ENCODE results near the gene GALNT16.

DNA sequence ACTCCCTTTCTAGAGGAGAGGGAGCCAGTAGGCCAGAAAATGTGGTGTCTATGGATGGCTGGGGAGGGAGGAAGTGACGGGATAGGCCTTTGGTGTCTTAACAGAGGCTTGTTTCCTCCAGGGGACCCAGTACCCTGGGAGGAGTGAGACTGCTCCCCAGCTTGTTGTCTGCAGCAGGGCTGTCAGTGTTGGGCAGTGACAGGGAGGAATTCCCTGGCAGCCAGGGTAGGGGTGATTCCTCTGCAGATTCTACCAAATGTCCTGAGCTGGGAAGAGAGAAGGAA, 64.0 kb downstream of the GALNT16 start:
- TF ChIP-seq, protein P1, sequence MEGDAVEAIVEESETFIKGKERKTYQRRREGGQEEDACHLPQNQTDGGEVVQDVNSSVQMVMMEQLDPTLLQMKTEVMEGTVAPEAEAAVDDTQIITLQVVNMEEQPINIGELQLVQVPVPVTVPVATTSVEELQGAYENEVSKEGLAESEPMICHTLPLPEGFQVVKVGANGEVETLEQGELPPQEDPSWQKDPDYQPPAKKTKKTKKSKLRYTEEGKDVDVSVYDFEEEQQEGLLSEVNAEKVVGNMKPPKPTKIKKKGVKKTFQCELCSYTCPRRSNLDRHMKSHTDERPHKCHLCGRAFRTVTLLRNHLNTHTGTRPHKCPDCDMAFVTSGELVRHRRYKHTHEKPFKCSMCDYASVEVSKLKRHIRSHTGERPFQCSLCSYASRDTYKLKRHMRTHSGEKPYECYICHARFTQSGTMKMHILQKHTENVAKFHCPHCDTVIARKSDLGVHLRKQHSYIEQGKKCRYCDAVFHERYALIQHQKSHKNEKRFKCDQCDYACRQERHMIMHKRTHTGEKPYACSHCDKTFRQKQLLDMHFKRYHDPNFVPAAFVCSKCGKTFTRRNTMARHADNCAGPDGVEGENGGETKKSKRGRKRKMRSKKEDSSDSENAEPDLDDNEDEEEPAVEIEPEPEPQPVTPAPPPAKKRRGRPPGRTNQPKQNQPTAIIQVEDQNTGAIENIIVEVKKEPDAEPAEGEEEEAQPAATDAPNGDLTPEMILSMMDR (IDR thresholded peaks at IDR 0.05) = no peak
- TF ChIP-seq POLR2AphosphoS5 (IDR thresholded peaks at IDR 0.05) = no peak

Data from esophagus muscularis mucosa (tissue), 3 donors.